ENCODE data around the gene FCAMR. TPM values are rescaled to one million over a fixed set of nuclear protein-coding genes. Genes with fewer than 3 reads are reported as not detected.

Gene FCAMR
- total RNA-seq, 2 donors from 2014 or later, result 0.56 to 4.5 TPM

- Histone ChIP-seq H3K36me3 (no peaks in the 10 kb centered on the region), H3K27ac (no peak overlapping the region), H3K4me1 (peaks cover 12% of the 10 kb centered on the region), H3K27me3 (no peaks in the 10 kb centered on the region), H3K9ac (ENCODE audit: low read depth in 2 of 2, low read length in 2 of 2) (no peak overlapping the region), H3K4me3 (no peak overlapping the region), H3K9me3 (no peaks in the 10 kb centered on the region)
- intact Hi-C loops (cut with DNase I), result no loop called here
- no peak for DNase-seq
- no peak for TF ChIP-seq CTCF (IDR thresholded peaks at IDR 0.05)
These were observed 12.1 kb downstream of the FCAMR start for GRCh38 chr1:206958144-206958543.

GRCh38 chr1:206957639-206958038, 12.6 kb downstream of the FCAMR start:
- H3K4me1 ChIP-seq, result peaks cover 12% of the 10 kb centered on the region
- H3K4me3 ChIP-seq, result no peak overlapping the region
- H3K27me3 ChIP-seq, result no peaks in the 10 kb centered on the region
- TF ChIP-seq CTCF (IDR thresholded peaks at IDR 0.05), result no peak
- no peak overlapping the region for H3K9ac ChIP-seq (ENCODE audit: low read depth in 2 of 2, low read length in 2 of 2)
- intact Hi-C loops (cut with DNase I), result no loop called here
- no peaks in the 10 kb centered on the region for H3K9me3 ChIP-seq
- H3K27ac ChIP-seq, result no peak overlapping the region
- H3K36me3 ChIP-seq, result no peaks in the 10 kb centered on the region
- DNase-seq, result no peak

GRCh38 chr1:206955476-206956451, 14.5 kb downstream of the FCAMR start:
- Histone ChIP-seq H3K9me3 (no peaks in the 10 kb centered on the region), H3K27ac (peak overlapping the region; percentile 96), H3K4me1 (peaks cover 12% of the 10 kb centered on the region), H3K9ac (ENCODE audit: low read depth in 2 of 2, low read length in 2 of 2) (peak overlapping the region in 1 of 2 donors; percentile 70), H3K4me3 (no peak overlapping the region), H3K36me3 (no peaks in the 10 kb centered on the region), H3K27me3 (no peaks in the 10 kb centered on the region)
- TF ChIP-seq CTCF (IDR thresholded peaks at IDR 0.05), result no peak
- DNase-seq, result peak; percentile 89
- intact Hi-C loops (cut with DNase I), result no loop called here

GRCh38 chr1:206954459-206955342, 15.6 kb downstream of the FCAMR start:
- no peak for DNase-seq

More at GRCh38 chr1:206954459-206955342, 15.6 kb downstream of the FCAMR start:
- peak overlapping the region; percentile 96 for H3K27ac ChIP-seq
- H3K36me3 ChIP-seq, result no peaks in the 10 kb centered on the region
- no peak overlapping the region for H3K4me3 ChIP-seq
- intact Hi-C loops (cut with DNase I), result no loop called here
- TF ChIP-seq CTCF (IDR thresholded peaks at IDR 0.05), result no peak
- no peaks in the 10 kb centered on the region for H3K9me3 ChIP-seq
- H3K27me3 ChIP-seq, result no peaks in the 10 kb centered on the region
- peak overlapping the region; percentile 17 to 70 for H3K9ac ChIP-seq (ENCODE audit: low read depth in 2 of 2, low read length in 2 of 2)
- peaks cover 12% of the 10 kb centered on the region for H3K4me1 ChIP-seq

All from colonic mucosa (tissue), 4 donors.